ENCODE data around the gene NR1H2. TPM values are rescaled to one million over a fixed set of nuclear protein-coding genes. Genes with fewer than 3 reads are reported as not detected.
A peak's percentile ranks its signal among the peaks of the same experiment; 100 is the strongest.

NR1H2 gene
- total and polyA plus RNA-seq, 12 donors = 64.0 to 125 (median 74.9) TPM

GRCh38 chr19:50416034-50416977 is 40.0 kb downstream of the NR1H2 start:
- H3K9me3 ChIP-seq = peaks cover 0 to 6% (median 0%) of the 10 kb centered on the region in 11 donors
- no peak for TF ChIP-seq CTCF (IDR thresholded peaks at IDR 0.05)
- no peak overlapping the region for H3K4me3 ChIP-seq
- peaks cover 0 to 20% (median 0%) of the 10 kb centered on the region in 9 donors for H3K4me1 ChIP-seq
- DNase-seq (no peak), ATAC-seq (peak in 2 of 8 donors; percentile 3 to 9)
- H3K27me3 ChIP-seq = peaks cover 8 to 45% (median 40%) of the 10 kb centered on the region in 7 donors
- H3K27ac ChIP-seq = no peak overlapping the region
- intact Hi-C loops (cut with DNase I) = loop anchor here in 3 of 10 donors (5.0 kb wide), 2 partner anchors 49 to 59 kb away; partner anchors contain the start of gene NAPSA (in 1 of the 3)
- 89 to 93% methylated on average over 34 to 35 of the region's 35 CpGs for WGBS, 2 donors
- peaks cover 0 to 7% (median 0%) of the 10 kb centered on the region in 9 donors for H3K36me3 ChIP-seq

- intact Hi-C loops (cut with DNase I) = loop anchor here in 3 of 10 donors (5.0 kb wide), 2 partner anchors 50 to 60 kb away; partner anchors contain the start of gene NAPSA (in 1 of the 3)
- Histone ChIP-seq H3K27me3 (peaks cover 8 to 56% (median 49%) of the 10 kb centered on the region in 7 donors), H3K9me3 (peaks cover 0 to 4% (median 0%) of the 10 kb centered on the region in 11 donors), H3K27ac (no peak overlapping the region), H3K4me1 (peaks cover 0 to 20% (median 0%) of the 10 kb centered on the region in 9 donors), H3K4me3 (no peak overlapping the region), H3K36me3 (peaks cover 0 to 7% (median 0%) of the 10 kb centered on the region in 9 donors)
- no peak for TF ChIP-seq CTCF (IDR thresholded peaks at IDR 0.05)
- DNase-seq (no peak), ATAC-seq (peak in 1 of 8 donors; percentile 11)
- 72 to 74% methylated on average over 35 to 41 of the region's 42 CpGs for WGBS, 2 donors
These were observed 41.1 kb downstream of the NR1H2 start for GRCh38 chr19:50417111-50418081.

- TF ChIP-seq CTCF (IDR thresholded peaks at IDR 0.05) = no peak
- DNase-seq (no peak), ATAC-seq (peak in 2 of 8 donors; percentile 41)
- H3K27me3 ChIP-seq = peaks cover 8 to 62% (median 57%) of the 10 kb centered on the region in 7 donors
- peaks cover 0 to 20% (median 0%) of the 10 kb centered on the region in 9 donors for H3K4me1 ChIP-seq
- peaks cover 0 to 4% (median 0%) of the 10 kb centered on the region in 9 donors for H3K36me3 ChIP-seq
- H3K27ac ChIP-seq = no peak within 1 kb of the TSS
- no peaks in the 10 kb centered on the region for H3K9me3 ChIP-seq
- 20 to 23% methylated on average over 34 of the region's 34 CpGs for WGBS, 2 donors
- intact Hi-C loops (cut with DNase I) = loop anchor here in 3 of 10 donors (5.0 kb wide), 2 partner anchors 51 to 61 kb away; partner anchors contain the start of gene NAPSA (in 1 of the 3)
- H3K4me3 ChIP-seq = no peak within 1 kb of the TSS
These were observed 42.1 kb downstream of the NR1H2 start, which contains the start of gene SPIB for GRCh38 chr19:50418176-50419021. Gene SPIB, plus strand, starts transcription at chr19:50418938. Its CDS starts 25 bp downstream, at chr19:50418963.
